RKO (cell line): ENCODE measurements around the gene VEZF1.

Experiments used
- DNase-seq: peaks from one replicate; pipeline ENCODE4 v3.0.0-alpha.2; 2016; ENCODE audit warnings: low spot score

Gene VEZF1

GRCh38 chr17:57928928-57929327 lies 59.1 kb downstream of the VEZF1 start:
- DNase-seq = no peak

DNA sequence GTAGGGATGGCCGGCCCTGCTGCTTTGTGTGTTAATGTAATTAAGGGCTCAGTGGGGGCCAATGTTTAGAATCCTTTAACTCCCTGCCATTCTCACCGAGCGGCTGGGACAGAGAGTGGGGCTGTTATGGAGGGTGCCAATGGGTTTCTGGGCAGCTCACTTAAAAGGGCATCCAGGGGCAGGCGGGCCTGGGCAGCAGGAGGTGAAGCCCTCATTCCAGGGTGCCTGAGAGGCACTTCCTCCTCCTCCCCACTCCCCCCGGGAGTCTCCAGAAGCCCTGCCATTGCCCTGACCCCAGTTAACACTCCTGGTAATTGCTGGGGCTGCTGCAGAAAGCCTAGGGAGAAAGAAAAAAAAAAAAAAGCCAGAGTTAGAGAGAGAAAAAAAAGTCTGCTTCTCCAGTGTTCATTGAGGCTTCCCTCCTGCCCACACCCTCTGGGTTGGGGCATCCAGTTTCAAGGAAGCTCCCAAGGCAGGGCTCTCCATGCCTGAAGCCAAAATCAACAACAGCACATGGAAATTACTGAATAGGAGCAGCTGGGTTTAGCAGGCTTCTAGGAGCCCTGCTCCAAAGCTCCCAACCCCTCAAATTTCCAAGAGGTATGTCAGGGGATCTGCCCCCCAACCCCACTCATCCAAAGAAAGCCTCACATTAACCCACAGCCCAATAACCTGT lies 60.9 kb downstream of the VEZF1 start:
- DNase-seq = no peak

- no peak for DNase-seq
Observed at GRCh38 chr17:57926723-57927047, 61.4 kb downstream of the VEZF1 start.

GRCh38 chr17:57925361-57925990 lies 62.6 kb downstream of the VEZF1 start:
- DNase-seq = no peak

GRCh38 chr17:57924677-57925076 lies 63.4 kb downstream of the VEZF1 start:
- no peak for DNase-seq
